HepG2 (cell line): Measurements from ENCODE around the gene OLFM1. TPM values are rescaled to one million over a fixed set of nuclear protein-coding genes. Genes with fewer than 3 reads are reported as not detected.

Source experiments
- ATAC-seq: fragments of 200-7000 bp; cut with Tn5 transposase; 3 replicates; pipeline ENCODE4 v1.9.1; 2020; ENCODE audit warnings: mild to moderate bottlenecking, moderate library complexity
- BruUV-seq: library from RNA; stranded (reverse); fragments of 400-500 nt; replicated peaks from 2 replicates; lab custom pipeline; 2021; lab: Mats Ljungman, UMichigan
- CTCF ChIA-PET: fragments of 300-600 bp; formaldehyde crosslinking; extraction: SDS; loops from one replicate; lab custom pipeline; 2021; ENCODE audit warnings: low total read pairs, inconsistent platforms, low intra/inter-chr PET ratio; lab: Yijun Ruan, JAX
- POLR2A ChIA-PET: fragments of 350-600 bp; sonication (Branson Sonifier 250); formaldehyde crosslinking; loops from one replicate; lab custom pipeline; 2020; ENCODE audit warnings: antibody characterized with exemption, inconsistent platforms; lab: Yijun Ruan, JAX
- DNase-seq: peaks from one replicate; pipeline ENCODE4 v3.0.0-alpha.2; 2015; ENCODE audit warnings: low spot score
- FAIRE-seq: peaks from 3 replicates; lab custom pipeline; 2011; peaks lifted over from hg19 to GRCh38; lab: Jason Lieb, UNC
- H2AFZ ChIP-seq: one replicate; pipeline ENCODE4 v1.6.1; 2011; ENCODE audit warnings: low read length, inconsistent platforms
- H3K27ac ChIP-seq: fragments of 300-600 bp; 3 replicates; pipeline ENCODE4 v1.8.0; 2011; ENCODE audit warnings: mixed run types, mild to moderate bottlenecking, mixed read lengths, low read length, inconsistent platforms; ENCODE audit not compliant: insufficient read depth; ENCODE audit errors: extremely low read length
- H3K27me3 ChIP-seq, 2 experiments: fragments of 200-600 bp in 1 of 2; 2 replicates in 1 of 2; 3 replicates in 1 of 2; pipeline versions ENCODE4 v1.6.0 to v1.8.0; 2011; ENCODE audit warnings: low read length in 2 of 2, mild to moderate bottlenecking in 2 of 2, moderate library complexity in 2 of 2, inconsistent platforms in 1 of 2; ENCODE audit not compliant: insufficient read depth in 2 of 2, control insufficient read depth in 1 of 2
- H3K36me3 ChIP-seq, 2 experiments: fragments of 200-600 bp in 1 of 2; replicated peaks in 1 of 2; 2 replicates in 1 of 2; 3 replicates in 1 of 2; pipeline versions ENCODE4 v1.5.1 to v1.8.0; 2011; ENCODE audit warnings: low read length in 2 of 2, inconsistent platforms in 1 of 2; ENCODE audit not compliant: insufficient read depth in 2 of 2, control insufficient read depth in 1 of 2
- H3K4me1 ChIP-seq: 2 replicates; pipeline ENCODE4 v1.5.1; 2012; ENCODE audit warnings: low read length, inconsistent platforms; ENCODE audit not compliant: insufficient read depth
- H3K4me2 ChIP-seq: 2 replicates; pipeline ENCODE4 v1.6.0; 2011; ENCODE audit warnings: low read depth, low read length, inconsistent platforms
- H3K4me3 ChIP-seq, 3 experiments: fragments of 200-600 bp in 1 of 3; sonication (generic), shearing (Covaris generic) in 1 of 3; replicated peaks in 1 of 3; 2 replicates each; pipeline ENCODE4 v1.5.1; 2011 to 2016; ENCODE audit warnings: low read length in 3 of 3, inconsistent platforms in 2 of 3, low read depth in 2 of 3, mild to moderate bottlenecking in 2 of 3, control low read depth in 1 of 3, mixed read lengths in 1 of 3; ENCODE audit not compliant: insufficient read depth in 1 of 3
- H3K79me2 ChIP-seq: one replicate; pipeline ENCODE4 v1.6.1; 2011; ENCODE audit warnings: low read length, inconsistent platforms; ENCODE audit not compliant: insufficient read depth
- H3K9ac ChIP-seq: 2 replicates; pipeline ENCODE4 v1.6.0; 2011; ENCODE audit warnings: mild to moderate bottlenecking, low read depth, low read length, inconsistent platforms; ENCODE audit not compliant: insufficient read depth
- H3K9me3 ChIP-seq: 2 replicates; pipeline ENCODE4 v1.5.1; 2012; ENCODE audit warnings: mild to moderate bottlenecking, low read length
- H4K20me1 ChIP-seq: 2 replicates; pipeline ENCODE4 v1.6.0; 2011; ENCODE audit warnings: inconsistent platforms, mild to moderate bottlenecking, low read length, moderate library complexity; ENCODE audit not compliant: insufficient read depth
- GATAD1 ChIP-seq: IDR thresholded peaks from 2 replicates; pipeline ENCODE4 v1.6.1; 2016; ENCODE audit warnings: missing genetic modification reagents, missing compliant biosample characterization
- NCOR1 ChIP-seq: fragments of 200-600 bp; sonication (generic); IDR thresholded peaks from 2 replicates; pipeline ENCODE4 v1.7.0; 2017; ENCODE audit warnings: antibody characterized with exemption, low read length, borderline replicate concordance
- WGBS: methylation state at CpG from one replicate; pipeline ENCODE4 v1.1.6; 2017; ENCODE audit warnings: low lambda C conversion rate; 5-methylcytosine and 5-hydroxymethylcytosine counted together
- in situ Hi-C: cut with HindIII; loops from 2 replicates; pipeline ENCODE4 v1.10.0; 2017; ENCODE audit warnings: low pct_unique_long_range_greater_than_20kb; ENCODE audit not compliant: extremely low pct_ligation_motif_present
- intact Hi-C: fragments of 100-400 bp; cut with micrococcal nuclease; formaldehyde crosslinking; loops from one replicate; pipeline ENCODE4 v1.10.0; 2022; ENCODE audit not compliant: unreplicated experiment
- polyA plus RNA-seq, 8 experiments: library from polyadenylated mRNA; depleted of rRNA in 3 of 8; stranded (reverse) in 7 of 8; unstranded in 1 of 8; fragments of >200 nt; fragmentation: Illumina TruSeq in 4 of 8; extraction: Trizol in 4 of 8; gene quantifications; 2 replicates each; pipeline versions ENCODE4 v1.2.1 to v1.2.3, GENCODE V29; 2011 to 2016; ENCODE audit warnings: low read depth in 4 of 8, missing spikeins in 1 of 8, mixed read lengths in 1 of 8; ENCODE audit not compliant: insufficient read depth in 1 of 8
- total RNA-seq, 5 experiments: library from RNA; depleted of rRNA; stranded (reverse); fragments of >200 nt; fragmentation: Illumina TruSeq; extraction: Trizol; gene quantifications; 2 replicates each; pipeline ENCODE4 v1.2.3, GENCODE V29; 2016; ENCODE audit warnings: low read depth in 1 of 5
- TF ChIP-seq, protein P1 (sequence below): sonication (generic); formaldehyde crosslinking; IDR thresholded peaks from 2 replicates; pipeline ENCODE4 v1.4.0; 2020; ENCODE audit warnings: missing genetic modification reagents, borderline replicate concordance

Gene OLFM1
- total and polyA plus RNA-seq, 2 of the 13 experiments (the other 11 are each of a cell fraction or from before 2014, with no cell fraction given): not detected

GRCh38 chr9:135080286-135081263 is 6.9 kb upstream of the OLFM1 start:
- FAIRE-seq (no peak), DNase-seq (no peak), ATAC-seq (no peak)
- H3K27me3 ChIP-seq: peaks cover 3 to 88% of the 10 kb centered on the region in 2 experiments
- no peak for TF ChIP-seq NCOR1
- TF ChIP-seq, protein P1, sequence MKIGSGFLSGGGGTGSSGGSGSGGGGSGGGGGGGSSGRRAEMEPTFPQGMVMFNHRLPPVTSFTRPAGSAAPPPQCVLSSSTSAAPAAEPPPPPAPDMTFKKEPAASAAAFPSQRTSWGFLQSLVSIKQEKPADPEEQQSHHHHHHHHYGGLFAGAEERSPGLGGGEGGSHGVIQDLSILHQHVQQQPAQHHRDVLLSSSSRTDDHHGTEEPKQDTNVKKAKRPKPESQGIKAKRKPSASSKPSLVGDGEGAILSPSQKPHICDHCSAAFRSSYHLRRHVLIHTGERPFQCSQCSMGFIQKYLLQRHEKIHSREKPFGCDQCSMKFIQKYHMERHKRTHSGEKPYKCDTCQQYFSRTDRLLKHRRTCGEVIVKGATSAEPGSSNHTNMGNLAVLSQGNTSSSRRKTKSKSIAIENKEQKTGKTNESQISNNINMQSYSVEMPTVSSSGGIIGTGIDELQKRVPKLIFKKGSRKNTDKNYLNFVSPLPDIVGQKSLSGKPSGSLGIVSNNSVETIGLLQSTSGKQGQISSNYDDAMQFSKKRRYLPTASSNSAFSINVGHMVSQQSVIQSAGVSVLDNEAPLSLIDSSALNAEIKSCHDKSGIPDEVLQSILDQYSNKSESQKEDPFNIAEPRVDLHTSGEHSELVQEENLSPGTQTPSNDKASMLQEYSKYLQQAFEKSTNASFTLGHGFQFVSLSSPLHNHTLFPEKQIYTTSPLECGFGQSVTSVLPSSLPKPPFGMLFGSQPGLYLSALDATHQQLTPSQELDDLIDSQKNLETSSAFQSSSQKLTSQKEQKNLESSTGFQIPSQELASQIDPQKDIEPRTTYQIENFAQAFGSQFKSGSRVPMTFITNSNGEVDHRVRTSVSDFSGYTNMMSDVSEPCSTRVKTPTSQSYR (CRISPR knock-in tag): no peak
- TF ChIP-seq GATAD1: no peak
- ChIA-PET POLR2A (no interaction called here), CTCF (no interaction called here)
- in situ Hi-C loops (no loop called here), intact Hi-C loops (no loop called here)
- H3K9ac ChIP-seq: no peak overlapping the region
- H3K79me2 ChIP-seq: no peaks in the 10 kb centered on the region
- 43% methylated on average over 22 of the region's 26 CpGs for WGBS
- no peak overlapping the region for H3K4me3 ChIP-seq
- H2AFZ ChIP-seq: no peak overlapping the region
- peaks cover 7% of the 10 kb centered on the region; the same call in 1 of the 2 replicates for H4K20me1 ChIP-seq
- no peaks in the 10 kb centered on the region for H3K36me3 ChIP-seq
- BruUV-seq: no TSS peak
- no peaks in the 10 kb centered on the region for H3K9me3 ChIP-seq
- peaks cover 24% of the 10 kb centered on the region for H3K4me1 ChIP-seq
- H3K27ac ChIP-seq: no peak overlapping the region
- H3K4me2 ChIP-seq: no peak overlapping the region
